Endothelial cell of umbilical vein (primary cell): ENCODE results near the gene MRGPRG. TPM values are rescaled to one million over a fixed set of nuclear protein-coding genes. Genes with fewer than 3 reads are reported as not detected.

Source experiments
- BruUV-seq: library from RNA; stranded (reverse); fragments of 400-500 nt; replicated peaks from 2 replicates; lab custom pipeline; 2021; lab: Mats Ljungman, UMichigan
- CTCF ChIA-PET: fragments of 300-600, 350-600 bp; sonication (Branson Sonifier 250); formaldehyde crosslinking; loops from one replicate; lab custom pipeline; 2021; ENCODE audit warnings: antibody characterized with exemption, inconsistent platforms; lab: Charles Lee
- POLR2A ChIA-PET: fragments of 300-600, 350-600 bp; sonication (Branson Sonifier 250); formaldehyde crosslinking; loops from one replicate; lab custom pipeline; 2021; ENCODE audit warnings: antibody characterized with exemption, inconsistent platforms; lab: Charles Lee
- DNase-seq: peaks from one replicate; pipeline ENCODE4 v3.0.0-alpha.2; 2011; ENCODE audit warnings: low read depth, low spot score
- FAIRE-seq: peaks from 2 replicates; lab custom pipeline; 2011; peaks lifted over from hg19 to GRCh38; lab: Jason Lieb, UNC
- H2AFZ ChIP-seq: 2 replicates; pipeline ENCODE4 v1.6.0; 2012; ENCODE audit warnings: low read depth, low read length, control low read depth, inconsistent platforms
- H3K27ac ChIP-seq: 2 replicates; pipeline ENCODE4 v1.5.1; 2011; ENCODE audit warnings: low read depth, mild to moderate bottlenecking, control low read depth, low read length, moderate library complexity; ENCODE audit not compliant: insufficient read depth
- H3K27me3 ChIP-seq, 2 experiments: 2 replicates each; pipeline versions ENCODE4 v1.6.0 to v1.6.1; 2011; ENCODE audit warnings: low read length in 2 of 2, mixed read lengths in 1 of 2; ENCODE audit not compliant: control insufficient read depth in 2 of 2, insufficient read depth in 2 of 2
- H3K36me3 ChIP-seq, 2 experiments: 2 replicates in 1 of 2; 3 replicates in 1 of 2; pipeline ENCODE4 v1.5.1; 2011; ENCODE audit warnings: low read length in 2 of 2, mild to moderate bottlenecking in 1 of 2, moderate library complexity in 1 of 2; ENCODE audit not compliant: control insufficient read depth in 2 of 2, insufficient read depth in 2 of 2; ENCODE audit errors: extremely low read depth in 1 of 2
- H3K4me1 ChIP-seq: 3 replicates; pipeline ENCODE4 v1.5.1; 2011; ENCODE audit warnings: mild to moderate bottlenecking, low read length; ENCODE audit not compliant: control insufficient read depth, insufficient read depth; ENCODE audit errors: extremely low read depth
- H3K4me2 ChIP-seq: 2 replicates; pipeline ENCODE4 v1.6.1; 2011; ENCODE audit warnings: low read length, control low read depth, mixed read lengths; ENCODE audit not compliant: insufficient read depth
- H3K4me3 ChIP-seq, 3 experiments: fragments of 200-600 bp in 1 of 3; sonication (generic), shearing (Covaris generic) in 1 of 3; replicated peaks in 1 of 3; 2 replicates each; pipeline ENCODE4 v1.5.1; 2011 to 2016; ENCODE audit warnings: control low read depth in 3 of 3, low read length in 3 of 3, mild to moderate bottlenecking in 2 of 3, inconsistent platforms in 1 of 3, low read depth in 1 of 3, moderate library complexity in 1 of 3; ENCODE audit not compliant: insufficient read depth in 1 of 3
- H3K79me2 ChIP-seq: 2 replicates; pipeline ENCODE4 v1.6.0; 2012; ENCODE audit warnings: low read length, inconsistent platforms; ENCODE audit not compliant: control insufficient read depth, insufficient read depth
- H3K9ac ChIP-seq: replicated peaks from 2 replicates; pipeline ENCODE3; 2011; ENCODE audit warnings: low read length, control low read depth; ENCODE audit not compliant: insufficient read depth; ENCODE audit errors: extremely low read depth
- H3K9me1 ChIP-seq: replicated peaks from 3 replicates; pipeline ENCODE4 v1.6.0; 2011; ENCODE audit warnings: mild to moderate bottlenecking, low read length; ENCODE audit not compliant: control insufficient read depth, insufficient read depth; ENCODE audit errors: extremely low read depth
- H3K9me3 ChIP-seq: replicated peaks from 2 replicates; pipeline ENCODE4 v1.5.1; 2012; ENCODE audit warnings: low read length, inconsistent platforms; ENCODE audit not compliant: control insufficient read depth, insufficient read depth
- H4K20me1 ChIP-seq: replicated peaks from 2 replicates; pipeline ENCODE3; 2011; ENCODE audit warnings: mild to moderate bottlenecking, low read length; ENCODE audit not compliant: control insufficient read depth, insufficient read depth; ENCODE audit errors: extremely low read depth
- CTCF ChIP-seq, 2 donors: IDR thresholded peaks; 1 replicate in 1 of 2; 2 replicates in 1 of 2; pipeline ENCODE4 v1.5.1; 2011; ENCODE audit warnings: low read length in 2 of 2, mild to moderate bottlenecking in 2 of 2, moderate library complexity in 2 of 2, control low read depth in 1 of 2, inconsistent platforms in 1 of 2, low read depth in 1 of 2; ENCODE audit not compliant: insufficient read depth in 1 of 2; ENCODE audit errors: extremely low read depth in 1 of 2
- EZH2 ChIP-seq: IDR thresholded peaks from 2 replicates; pipeline ENCODE4 v1.6.1; 2012; ENCODE audit warnings: borderline replicate concordance, low read depth, mild to moderate bottlenecking, moderate library complexity, low read length, inconsistent platforms; ENCODE audit not compliant: severe bottlenecking
- FOS ChIP-seq: IDR thresholded peaks from 2 replicates; pipeline ENCODE4 v1.6.1; 2011; ENCODE audit warnings: mild to moderate bottlenecking, low read length, moderate library complexity, borderline replicate concordance; ENCODE audit not compliant: insufficient read depth
- GATA2 ChIP-seq: IDR thresholded peaks from 2 replicates; pipeline ENCODE4 v1.7.0; 2011; ENCODE audit warnings: low read depth, mild to moderate bottlenecking, moderate library complexity, mixed read lengths, low read length; ENCODE audit not compliant: insufficient read length, insufficient read depth
- JUN ChIP-seq: IDR thresholded peaks from 2 replicates; pipeline ENCODE4 v1.6.1; 2011; ENCODE audit warnings: borderline replicate concordance, low read depth; ENCODE audit not compliant: insufficient read length, insufficient read depth
- MAX ChIP-seq: IDR thresholded peaks from 2 replicates; pipeline ENCODE4 v1.6.1; 2011; ENCODE audit not compliant: insufficient read depth, insufficient read length
- MYC ChIP-seq: IDR thresholded peaks from one replicate; pipeline ENCODE4 v1.6.1; 2011; ENCODE audit warnings: mild to moderate bottlenecking, low read depth, low read length
- POLR2A ChIP-seq: IDR thresholded peaks from 2 replicates; pipeline ENCODE4 v1.6.1; 2012; ENCODE audit warnings: low read depth, mild to moderate bottlenecking, control low read depth, low read length
- POLR2AphosphoS5 ChIP-seq: IDR thresholded peaks from 2 replicates; pipeline ENCODE4 v1.6.1; 2012; ENCODE audit warnings: low read depth, mild to moderate bottlenecking, control low read depth, low read length, moderate library complexity; ENCODE audit not compliant: insufficient read depth
- dilution Hi-C: fragments of 300-500 bp; cut with MboI; formaldehyde crosslinking; loops from one replicate; pipeline ENCODE4 v1.15.0; 2019; ENCODE audit warnings: low sequenced_read_pairs; ENCODE audit not compliant: extremely low pct_ligation_motif_present
- intact Hi-C: fragments of 100-400 bp; cut with micrococcal nuclease; formaldehyde crosslinking; loops from one replicate; pipeline ENCODE4 v1.10.0; 2022
- polyA plus RNA-seq, 4 experiments: library from polyadenylated mRNA; depleted of rRNA in 3 of 4; stranded (reverse) in 3 of 4; unstranded in 1 of 4; fragments of >200 nt; gene quantifications; 2 replicates each; pipeline versions ENCODE4 v1.2.1 to v1.2.3, GENCODE V29; 2011 to 2012; ENCODE audit warnings: missing spikeins in 1 of 4
- total RNA-seq: library from RNA; stranded (reverse); gene quantifications from 2 replicates; pipeline ENCODE4 v1.2.3, GENCODE V29; 2021

The MRGPRG gene
- total and polyA plus RNA-seq, 2 donors (not counting 3 experiments of a cell fraction or from before 2014, with no cell fraction given): not detected

GRCh38 chr11:3223932-3224381 is 5.3 kb upstream of the MRGPRG start:
- POLR2A ChIA-PET: no interaction called here
- CTCF ChIA-PET: interaction anchor here (0.6 to 3.2 kb wide), 6 partner anchors 13 to 185 kb away, joined by 3 to 18 read pairs (median 3); no protein-coding TSS in a partner anchor
- TF ChIP-seq EZH2 (no peak), MAX (no peak), FOS (no peak), POLR2A (no peak), CTCF (IDR thresholded peaks at IDR 0.05; ENCODE audit: extremely low read depth in 1 of 2, insufficient read depth in 1 of 2, low read depth in 1 of 2, low read length in 2 of 2) (no peak), JUN (no peak), GATA2 (no peak), MYC (no peak), POLR2AphosphoS5 (no peak)

More at GRCh38 chr11:3223932-3224381, 5.3 kb upstream of the MRGPRG start:
- H4K20me1 ChIP-seq: no peaks in the 10 kb centered on the region
- H3K27me3 ChIP-seq: no peaks in the 10 kb centered on the region
- no peaks in the 10 kb centered on the region for H3K4me1 ChIP-seq
- FAIRE-seq (no peak), DNase-seq (no peak)
- intact Hi-C loops: no loop called here
- H2AFZ ChIP-seq: no peak overlapping the region
- dilution Hi-C loops: no loop called here
- H3K27ac ChIP-seq: no peak overlapping the region
- H3K4me2 ChIP-seq: no peak overlapping the region
- H3K9ac ChIP-seq: no peak overlapping the region
- no peaks in the 10 kb centered on the region for H3K79me2 ChIP-seq
- no peak overlapping the region for H3K4me3 ChIP-seq
- H3K9me3 ChIP-seq: no peaks in the 10 kb centered on the region
- H3K9me1 ChIP-seq: no peaks in the 10 kb centered on the region
- no peaks in the 10 kb centered on the region for H3K36me3 ChIP-seq
- no TSS peak for BruUV-seq
